HG03139 (cell line): ENCODE measurements around the gene FKRP.
"Not testable (repeated sequence)": the region's sequence is repeated elsewhere in the genome, so short reads cannot be mapped to it uniquely, and the experiment has no call there.

Experiments used
- ATAC-seq: cut with Tn5 transposase; IDR thresholded peaks from one replicate; pipeline ENCODE4 v1.9.1; 2021; ENCODE audit not compliant: unreplicated experiment

Gene FKRP

GRCh38 chr19:46745521-46746280, at the start of gene FKRP:
Gene FKRP, plus strand, starts transcription at chr19:46746057. Its CDS starts 9,394 bp downstream, at chr19:46755451.
- peak; percentile 42 for ATAC-seq

GRCh38 chr19:46696866-46697203, 49.0 kb upstream of the FKRP start:
- no peak for ATAC-seq

GRCh38 chr19:46697204-46697960, 48.5 kb upstream of the FKRP start:
- ATAC-seq, result no peak

GRCh38 chr19:46698395-46699321, 47.2 kb upstream of the FKRP start:
- no peak for ATAC-seq

GRCh38 chr19:46700704-46701103, 45.2 kb upstream of the FKRP start:
- no peak for ATAC-seq

GRCh38 chr19:46704379-46705076, 41.3 kb upstream of the FKRP start:
- ATAC-seq, result no peak

GRCh38 chr19:46710687-46711086, 35.2 kb upstream of the FKRP start:
- ATAC-seq, result no peak

- not testable (repeated sequence) for ATAC-seq
These were observed 33.0 kb upstream of the FKRP start for GRCh38 chr19:46712768-46713338.

GRCh38 chr19:46713781-46714443, 31.9 kb upstream of the FKRP start:
- no peak for ATAC-seq

- no peak for ATAC-seq
These were observed 31.3 kb upstream of the FKRP start for GRCh38 chr19:46714444-46715106.

GRCh38 chr19:46715620-46715974, 30.3 kb upstream of the FKRP start:
- ATAC-seq, result no peak

GRCh38 chr19:46715975-46716671, 29.7 kb upstream of the FKRP start:
- no peak for ATAC-seq

GRCh38 chr19:46716672-46717033, 29.2 kb upstream of the FKRP start:
- ATAC-seq, result no peak

GRCh38 chr19:46717034-46717715, 28.7 kb upstream of the FKRP start, which contains the start of gene PRKD2:
Gene PRKD2, minus strand, starts transcription at chr19:46717114. Its CDS starts 744 bp downstream, at chr19:46716370.
- ATAC-seq, result no peak

GRCh38 chr19:46717716-46718143, 28.1 kb upstream of the FKRP start:
- no peak for ATAC-seq

- no peak for ATAC-seq
These were observed 27.5 kb upstream of the FKRP start for GRCh38 chr19:46718157-46718933.

- no peak for ATAC-seq
These were observed 26.8 kb upstream of the FKRP start for GRCh38 chr19:46718934-46719622.
